ENCODE measurements around the gene HARS1. TPM values are rescaled to one million over a fixed set of nuclear protein-coding genes. Genes with fewer than 3 reads are reported as not detected.
"Not testable (repeated sequence)": the region's sequence is repeated elsewhere in the genome, so short reads cannot be mapped to it uniquely, and the experiment has no call there.

HARS1 gene
- total RNA-seq, 4 donors from 2014 or later: 45.7 to 68.7 (median 59.9) TPM

- H3K27ac ChIP-seq (replicated peaks in 1 of 4): peak overlapping the region; percentile 79 to 92 (median 83)
- peaks cover under 1 to 8% (median 4%) of the 10 kb centered on the region in 4 donors for H3K36me3 ChIP-seq
- TF ChIP-seq POLR2AphosphoS5 (IDR thresholded peaks at IDR 0.05): no peak
- no peak for TF ChIP-seq EP300 (IDR thresholded peaks at IDR 0.05)
- TF ChIP-seq, protein P1, sequence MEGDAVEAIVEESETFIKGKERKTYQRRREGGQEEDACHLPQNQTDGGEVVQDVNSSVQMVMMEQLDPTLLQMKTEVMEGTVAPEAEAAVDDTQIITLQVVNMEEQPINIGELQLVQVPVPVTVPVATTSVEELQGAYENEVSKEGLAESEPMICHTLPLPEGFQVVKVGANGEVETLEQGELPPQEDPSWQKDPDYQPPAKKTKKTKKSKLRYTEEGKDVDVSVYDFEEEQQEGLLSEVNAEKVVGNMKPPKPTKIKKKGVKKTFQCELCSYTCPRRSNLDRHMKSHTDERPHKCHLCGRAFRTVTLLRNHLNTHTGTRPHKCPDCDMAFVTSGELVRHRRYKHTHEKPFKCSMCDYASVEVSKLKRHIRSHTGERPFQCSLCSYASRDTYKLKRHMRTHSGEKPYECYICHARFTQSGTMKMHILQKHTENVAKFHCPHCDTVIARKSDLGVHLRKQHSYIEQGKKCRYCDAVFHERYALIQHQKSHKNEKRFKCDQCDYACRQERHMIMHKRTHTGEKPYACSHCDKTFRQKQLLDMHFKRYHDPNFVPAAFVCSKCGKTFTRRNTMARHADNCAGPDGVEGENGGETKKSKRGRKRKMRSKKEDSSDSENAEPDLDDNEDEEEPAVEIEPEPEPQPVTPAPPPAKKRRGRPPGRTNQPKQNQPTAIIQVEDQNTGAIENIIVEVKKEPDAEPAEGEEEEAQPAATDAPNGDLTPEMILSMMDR (IDR thresholded peaks at IDR 0.05): no peak
- TF ChIP-seq POLR2A (IDR thresholded peaks at IDR 0.05; ENCODE audit: low read depth): no peak
- 79% methylated on average over 1 of the region's 1 CpG for WGBS
- peak overlapping the region in 2 of 4 donors; percentile 57 to 61 for H3K4me3 ChIP-seq
- no peak for DNase-seq (ENCODE audit: extremely low spot score)
- intact Hi-C loops (cut with DNase I): loop anchor here (10.0 kb wide), 1 partner anchor 337 kb away; no protein-coding TSS in a partner anchor
- H3K27me3 ChIP-seq: no peaks in the 10 kb centered on the region
- H3K9me3 ChIP-seq: no peaks in the 10 kb centered on the region
- peaks cover 5 to 16% (median 6%) of the 10 kb centered on the region in 4 donors for H3K4me1 ChIP-seq
Measured at GRCh38 chr5:140711794-140712193, 20.6 kb upstream of the HARS1 start.

DNA sequence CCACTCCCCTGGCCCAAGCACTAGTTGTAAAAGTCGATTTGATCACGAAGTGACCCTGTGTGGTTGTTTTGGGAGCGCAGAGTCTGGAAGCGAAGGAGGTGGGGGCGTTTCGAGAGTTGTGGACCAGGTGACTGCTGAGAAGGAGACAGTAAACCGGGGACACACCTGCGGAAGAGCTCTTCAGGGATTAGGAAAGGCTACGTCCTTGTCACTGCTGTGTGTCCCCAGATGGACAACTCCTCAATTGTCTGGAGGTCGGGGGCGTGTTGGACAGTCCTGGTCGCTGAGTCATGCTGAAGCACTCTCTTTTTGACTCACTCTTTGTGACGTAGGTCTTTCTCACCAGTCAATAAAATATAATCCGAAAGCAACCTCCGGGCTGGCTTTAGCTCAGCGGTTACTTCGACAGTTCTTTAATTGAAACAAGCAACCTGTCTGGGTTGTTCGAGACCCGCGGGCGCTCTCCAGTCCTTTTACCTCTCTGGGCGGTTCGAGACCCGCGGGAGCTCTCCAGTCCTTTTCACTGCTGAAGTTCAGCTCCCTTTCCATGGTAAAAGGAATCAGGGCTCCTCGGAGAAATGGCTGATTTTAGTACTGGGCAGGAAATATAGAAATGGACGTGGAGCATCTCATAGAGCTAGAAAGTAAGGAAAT, 19.9 kb upstream of the HARS1 start:
- intact Hi-C loops (cut with DNase I): loop anchor here (10.0 kb wide), 1 partner anchor 336 kb away; no protein-coding TSS in a partner anchor
- 5% methylated on average over 27 of the region's 27 CpGs for WGBS
- TF ChIP-seq POLR2A (IDR thresholded peaks at IDR 0.05; ENCODE audit: low read depth) (no peak), EP300 (IDR thresholded peaks at IDR 0.05) (no peak), POLR2AphosphoS5 (IDR thresholded peaks at IDR 0.05) (peak; percentile 81 to 86)
- TF ChIP-seq, protein P1 (IDR thresholded peaks at IDR 0.05): no peak
- H3K27me3 ChIP-seq: no peaks in the 10 kb centered on the region
- H3K4me3 ChIP-seq: peak overlapping the region; percentile 57 to 62 (median 62)
- no peaks in the 10 kb centered on the region for H3K9me3 ChIP-seq
- peaks cover 5 to 16% (median 6%) of the 10 kb centered on the region in 4 donors for H3K4me1 ChIP-seq
- DNase-seq (ENCODE audit: extremely low spot score): peak; percentile 99
- H3K27ac ChIP-seq (replicated peaks in 1 of 4): peak overlapping the region; percentile 79 to 92 (median 83)
- peaks cover 7 to 16% (median 12%) of the 10 kb centered on the region in 4 donors for H3K36me3 ChIP-seq

- H3K27ac ChIP-seq (replicated peaks in 1 of 4); H3K27me3 ChIP-seq; H3K4me3 ChIP-seq; DNase-seq (ENCODE audit: extremely low spot score); H3K9me3 ChIP-seq; intact Hi-C loops (cut with DNase I): not testable (repeated sequence)
- Histone ChIP-seq H3K4me1 (peaks cover 5 to 16% (median 6%) of the 10 kb centered on the region in 4 donors), H3K36me3 (peaks cover 29 to 38% (median 34%) of the 10 kb centered on the region in 4 donors)
- 92% methylated on average over 9 of the region's 9 CpGs for WGBS
Measured at GRCh38 chr5:140708787-140709186, 17.6 kb upstream of the HARS1 start.

DNA sequence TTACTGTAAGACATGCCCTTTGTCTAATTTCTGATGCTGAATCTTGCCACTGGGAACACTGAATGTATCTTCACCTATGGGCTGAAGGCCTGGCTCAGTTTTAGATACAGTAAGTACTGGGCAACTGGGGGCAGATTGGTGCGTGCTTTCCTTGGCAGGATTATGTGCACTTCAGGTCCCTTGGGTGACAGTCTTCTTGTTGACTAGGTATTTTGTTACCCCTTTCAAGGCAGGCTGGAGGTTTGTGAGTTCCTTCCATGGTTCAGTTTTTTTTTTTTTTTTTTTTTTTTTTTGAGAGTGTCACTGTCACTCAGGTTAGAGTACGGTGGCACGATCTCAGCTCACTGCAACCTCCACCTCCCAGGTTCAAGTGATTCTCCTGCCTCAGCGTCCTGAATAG, 16.6 kb upstream of the HARS1 start:
- H3K27me3 ChIP-seq: no peaks in the 10 kb centered on the region
- no peak overlapping the region for H3K27ac ChIP-seq (replicated peaks in 1 of 4)
- TF ChIP-seq, protein P1 (IDR thresholded peaks at IDR 0.05): no peak
- TF ChIP-seq EP300 (IDR thresholded peaks at IDR 0.05) (no peak), POLR2AphosphoS5 (IDR thresholded peaks at IDR 0.05) (no peak), POLR2A (IDR thresholded peaks at IDR 0.05; ENCODE audit: low read depth) (no peak)
- peaks cover 39 to 48% (median 44%) of the 10 kb centered on the region in 4 donors for H3K36me3 ChIP-seq
- DNase-seq (ENCODE audit: extremely low spot score): no peak
- intact Hi-C loops (cut with DNase I): no loop called here
- peaks cover 5 to 16% (median 6%) of the 10 kb centered on the region in 4 donors for H3K4me1 ChIP-seq
- H3K4me3 ChIP-seq: no peak overlapping the region
- no peaks in the 10 kb centered on the region for H3K9me3 ChIP-seq
- WGBS: 94% methylated on average over 4 of the region's 4 CpGs

DNA sequence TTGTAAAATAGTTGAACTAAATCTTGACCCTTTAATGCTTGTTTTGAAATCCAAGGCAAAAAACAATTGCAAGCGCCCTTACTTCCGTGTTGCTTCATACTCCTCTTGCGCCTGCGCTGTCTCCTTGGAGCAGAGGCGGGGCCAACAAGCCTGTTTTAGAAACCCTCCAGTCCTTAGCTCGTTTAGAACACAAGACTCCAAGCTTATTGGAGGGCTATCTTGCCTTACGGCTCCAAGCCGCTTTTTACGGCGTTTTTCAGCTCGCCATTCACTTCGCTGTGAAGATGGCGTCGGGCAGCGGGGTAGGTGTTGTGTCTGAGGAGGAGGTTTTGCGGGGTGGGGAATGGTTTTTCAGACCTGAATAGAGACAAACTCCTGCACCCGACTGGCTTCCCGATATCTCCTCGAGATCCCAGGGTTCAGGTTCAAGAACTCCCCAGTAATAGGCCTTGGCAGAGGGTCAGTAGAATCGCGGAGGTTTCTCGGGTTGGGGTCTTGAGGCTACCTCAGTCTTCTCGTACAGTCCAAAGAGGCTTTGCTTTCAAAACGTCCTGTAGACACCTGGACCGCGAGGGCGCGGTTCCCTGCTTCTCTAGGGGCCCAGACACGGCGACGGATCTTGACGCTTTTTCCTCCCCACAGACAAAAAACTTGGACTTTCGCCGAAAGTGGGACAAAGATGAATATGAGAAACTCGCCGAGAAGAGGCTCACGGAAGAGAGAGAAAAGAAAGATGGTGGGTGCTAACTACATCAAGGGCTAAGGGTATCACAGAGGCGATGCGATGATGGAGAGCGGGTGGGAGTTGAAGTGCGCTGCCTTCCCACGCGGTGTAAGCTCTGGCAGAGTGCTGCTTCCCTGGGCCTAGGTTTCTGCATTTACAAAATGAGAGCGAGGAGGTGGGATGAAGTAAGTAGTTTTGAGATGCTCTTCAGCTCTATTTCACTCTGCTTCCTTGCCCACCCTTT, 9.3 kb upstream of the HARS1 start, which contains the start of gene ZMAT2:
TSS of gene ZMAT2 (plus strand) at position 271 of the 968 bp plus-strand sequence. CDS start at position 285, 14 bp downstream.
- intact Hi-C loops (cut with DNase I): no loop called here

More for the DNA sequence above, 9.3 kb upstream of the HARS1 start, which contains the start of gene ZMAT2:
- no peaks in the 10 kb centered on the region for H3K9me3 ChIP-seq
- WGBS: under 1% methylated on average over 44 of the region's 44 CpGs
- TF ChIP-seq, protein P1 (IDR thresholded peaks at IDR 0.05): no peak
- TF ChIP-seq POLR2AphosphoS5 (IDR thresholded peaks at IDR 0.05) (peak; percentile 95 to 97), POLR2A (IDR thresholded peaks at IDR 0.05; ENCODE audit: low read depth) (peak; percentile 59), EP300 (IDR thresholded peaks at IDR 0.05) (no peak)
- peak within 1 kb of the TSS; percentile 72 to 84 (median 74) for H3K27ac ChIP-seq (replicated peaks in 1 of 4)
- H3K27me3 ChIP-seq: no peaks in the 10 kb centered on the region
- H3K36me3 ChIP-seq: peaks cover 72 to 87% (median 82%) of the 10 kb centered on the region in 4 donors
- peak; percentile 96 for DNase-seq (ENCODE audit: extremely low spot score)
- H3K4me1 ChIP-seq: peaks cover 11 to 24% (median 18%) of the 10 kb centered on the region in 4 donors
- H3K4me3 ChIP-seq: peak within 1 kb of the TSS; percentile 73 to 87 (median 78)
